ENCODE data around the gene CCDC191.
A peak's percentile ranks its signal among the peaks of the same experiment; 100 is the strongest.

Gene CCDC191, protein sequence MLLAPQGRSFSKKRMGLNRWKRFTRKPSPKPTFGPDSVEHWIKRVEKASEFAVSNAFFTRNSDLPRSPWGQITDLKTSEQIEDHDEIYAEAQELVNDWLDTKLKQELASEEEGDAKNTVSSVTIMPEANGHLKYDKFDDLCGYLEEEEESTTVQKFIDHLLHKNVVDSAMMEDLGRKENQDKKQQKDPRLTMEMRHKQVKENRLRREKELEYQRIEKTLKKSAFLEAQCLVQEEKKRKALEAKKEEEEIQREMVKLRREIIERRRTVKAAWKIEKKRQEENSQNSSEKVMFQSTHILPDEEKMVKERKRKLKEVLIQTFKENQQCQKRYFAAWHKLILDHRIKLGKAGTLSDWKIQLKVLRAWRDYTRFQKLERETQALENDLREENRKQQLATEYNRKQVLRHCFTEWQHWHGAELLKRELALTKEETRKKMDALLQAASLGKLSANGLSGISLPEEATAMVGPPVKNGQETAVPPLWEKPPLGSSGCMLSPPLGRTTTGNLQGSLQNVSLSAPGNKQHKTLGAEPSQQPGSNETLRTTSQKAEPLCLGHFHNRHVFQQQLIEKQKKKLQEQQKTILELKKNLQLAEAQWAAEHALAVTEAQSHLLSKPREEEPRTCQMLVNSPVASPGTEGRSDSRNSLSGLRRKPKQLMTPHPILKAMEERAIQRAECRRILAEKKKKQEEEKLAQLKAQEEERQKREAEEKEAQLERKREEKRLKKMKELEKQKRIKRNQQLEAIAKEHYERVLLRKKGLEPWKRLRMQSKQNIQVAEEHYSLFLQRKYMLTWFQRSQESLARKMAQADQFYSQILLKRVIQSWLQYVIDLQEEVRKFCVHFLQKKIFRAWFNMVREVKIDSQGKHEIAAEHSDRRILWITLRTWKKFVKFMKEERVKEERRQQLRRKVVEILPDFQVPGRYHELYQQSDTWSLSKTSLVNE

DNA sequence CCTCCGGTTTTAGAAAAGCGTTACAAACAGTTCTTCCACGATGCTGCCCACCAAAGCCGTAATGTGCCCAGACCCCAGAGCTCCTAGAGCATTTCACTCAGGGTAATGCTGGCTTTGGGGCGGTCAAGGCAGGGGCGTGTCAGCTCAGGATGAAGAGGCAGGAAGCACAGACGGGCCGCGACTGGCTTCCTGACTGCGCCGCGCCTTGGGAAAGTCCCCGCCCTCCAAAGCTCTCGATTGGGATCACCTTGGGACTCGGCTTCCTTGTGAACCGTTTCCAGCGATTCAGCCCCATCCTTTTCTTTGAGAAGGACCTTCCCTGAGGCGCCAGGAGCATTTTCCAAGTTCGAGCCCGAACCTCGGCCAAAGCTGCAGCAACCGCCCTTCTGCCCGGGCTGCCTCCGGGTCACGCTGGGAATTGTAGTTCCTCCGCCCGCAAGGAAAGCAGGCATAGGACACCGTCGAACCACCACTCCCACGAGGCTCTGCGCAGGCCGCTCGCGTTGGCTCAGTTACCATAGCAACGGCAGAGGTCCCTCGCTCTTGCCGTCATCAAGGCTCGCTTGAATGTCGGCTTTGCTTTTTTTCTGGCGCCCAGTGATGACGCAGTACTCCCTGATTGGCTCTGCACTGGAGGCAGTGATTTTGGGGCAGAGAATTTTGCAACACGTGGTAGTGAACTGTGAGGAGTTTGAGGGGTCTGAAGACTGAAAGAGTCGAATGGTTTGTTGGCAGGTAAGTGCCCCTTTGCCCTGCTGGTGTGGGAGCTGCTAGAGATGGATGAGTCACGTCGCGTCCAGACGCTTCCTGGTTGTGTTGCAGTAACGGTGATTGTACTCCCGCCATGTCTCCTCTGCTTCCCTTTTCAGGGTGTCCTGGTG is at the start of gene CCDC191, which contains the start of gene QTRT2:
CCDC191 (minus strand) TSS at position 397 of the 881 bp plus-strand sequence; CDS start at position 337, 60 bp downstream.
QTRT2 (plus strand) TSS at position 608 of the 881 bp plus-strand sequence. CDS start 8,521 bp downstream, outside the sequence.
- peak; percentile 99 for DNase-seq (ENCODE audit: low read depth in 2 of 2)

DNA sequence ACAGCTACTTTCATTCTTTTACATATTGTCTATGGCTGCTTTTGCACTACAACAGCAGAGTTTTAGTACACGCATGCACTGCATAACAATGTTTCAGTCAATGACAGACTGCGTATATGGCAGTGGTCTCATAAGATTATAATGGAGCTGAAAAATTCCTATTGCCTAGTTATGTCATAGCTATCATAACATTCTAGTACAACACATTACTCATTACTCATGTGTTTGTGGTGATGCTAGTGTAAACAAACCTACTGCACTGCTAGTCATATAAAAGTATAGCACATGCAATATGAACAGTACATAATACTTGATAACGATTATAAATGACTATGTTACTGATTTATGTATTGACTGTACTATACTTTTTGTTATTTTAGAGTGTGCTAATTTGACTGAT is 48.1 kb upstream of the CCDC191 start:
- DNase-seq (ENCODE audit: low read depth in 2 of 2): no peak

DNA sequence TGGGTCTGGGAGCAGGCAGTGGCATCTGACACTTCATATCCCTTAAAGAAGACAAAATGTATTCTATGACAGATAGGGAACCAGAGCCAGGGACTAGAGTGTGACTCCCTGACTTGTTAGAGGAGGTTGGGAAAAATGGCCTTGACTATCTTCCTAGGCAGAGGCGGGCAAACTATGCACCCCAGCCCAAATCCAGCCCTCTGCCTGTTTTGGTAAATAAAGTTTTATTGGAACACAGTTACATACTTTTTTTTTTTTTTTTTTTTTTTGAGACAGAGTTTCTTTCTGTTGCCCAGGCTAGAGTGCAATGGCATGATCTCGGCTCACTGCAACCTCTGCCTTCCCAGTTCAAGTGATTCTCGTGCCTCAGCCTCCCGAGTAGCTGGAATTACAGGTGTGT is 47.5 kb upstream of the CCDC191 start:
- no peak for DNase-seq (ENCODE audit: low read depth in 2 of 2)

DNA sequence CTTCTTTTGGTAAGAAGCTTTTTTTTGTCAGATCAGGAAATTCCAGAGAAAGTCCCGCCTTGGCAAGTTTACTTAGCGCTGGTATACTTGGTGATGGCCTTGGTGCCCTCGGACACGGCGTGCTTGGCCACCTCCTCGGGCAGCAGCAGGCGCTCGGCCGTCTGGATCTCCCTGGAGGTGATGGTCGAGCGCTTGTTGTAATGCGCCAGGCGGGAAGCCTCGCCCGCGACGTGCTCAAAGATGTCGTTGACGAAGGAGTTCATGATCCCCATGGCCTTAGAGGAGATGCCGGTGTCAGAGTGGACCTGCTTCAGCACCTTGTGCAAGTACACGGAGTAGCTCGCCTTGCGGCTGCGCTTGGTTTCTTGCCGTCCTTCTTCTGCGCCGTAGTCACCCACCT is 46.9 kb upstream of the CCDC191 start:
- DNase-seq (ENCODE audit: low read depth in 2 of 2): no peak

DNA sequence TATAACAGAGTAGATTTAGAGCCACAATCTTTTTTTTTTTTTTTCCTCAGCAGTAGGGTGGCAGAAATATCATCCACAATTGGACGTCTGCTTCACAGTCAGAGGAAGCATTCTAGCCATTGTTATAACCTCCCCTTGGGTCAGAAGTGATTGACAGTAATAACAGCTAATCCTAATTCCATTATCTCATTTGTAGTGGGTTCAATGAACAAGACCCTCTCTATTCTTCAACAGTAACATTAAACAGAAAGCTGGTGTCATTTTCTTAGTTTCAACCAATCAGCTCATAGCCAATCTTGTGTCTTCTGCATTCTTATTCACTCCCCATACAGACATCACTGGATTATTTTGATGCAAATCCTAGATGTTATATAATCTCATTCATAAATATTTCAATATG is 44.8 kb upstream of the CCDC191 start:
- DNase-seq (ENCODE audit: low read depth in 2 of 2): no peak

DNA sequence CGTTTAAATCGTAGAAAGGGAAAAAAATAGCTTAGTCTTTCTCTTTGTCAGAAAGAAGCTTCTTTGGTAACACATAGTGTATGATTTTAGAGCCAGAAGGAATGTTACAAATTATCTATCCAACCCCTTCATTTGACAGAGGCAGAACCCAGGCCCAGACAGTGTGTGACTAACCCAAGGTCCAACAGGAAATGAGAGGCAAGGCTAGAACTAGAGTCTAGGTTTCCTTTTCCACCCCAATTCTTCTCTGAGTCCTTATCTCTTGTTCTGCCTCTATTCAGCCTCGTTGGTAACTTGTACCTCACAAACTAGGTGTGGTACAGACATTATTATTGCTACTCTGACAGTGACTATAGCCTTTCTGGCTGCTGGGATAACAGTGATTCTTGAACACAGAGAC is 39.5 kb upstream of the CCDC191 start:
- no peak for DNase-seq (ENCODE audit: low read depth in 2 of 2)

DNA sequence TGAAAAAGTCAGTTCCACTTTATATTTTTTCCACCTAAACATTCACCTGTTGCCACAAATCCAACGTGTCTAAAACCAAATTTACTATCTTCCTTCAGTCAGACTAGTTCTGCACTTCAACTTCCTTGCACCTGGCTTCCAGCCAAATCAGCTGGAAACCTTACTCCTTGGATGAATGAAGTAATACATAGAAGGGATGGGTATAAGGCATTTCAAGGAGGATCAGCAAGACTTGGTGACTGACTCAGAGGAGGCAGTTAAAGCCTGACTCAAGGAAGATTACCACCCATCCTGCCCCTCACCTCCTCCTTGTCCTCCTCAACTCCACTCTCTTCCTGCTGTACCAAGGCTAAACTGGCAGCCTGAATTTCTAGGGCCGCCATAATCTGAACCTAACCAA is 37.3 kb upstream of the CCDC191 start:
- no peak for DNase-seq (ENCODE audit: low read depth in 2 of 2)

DNA sequence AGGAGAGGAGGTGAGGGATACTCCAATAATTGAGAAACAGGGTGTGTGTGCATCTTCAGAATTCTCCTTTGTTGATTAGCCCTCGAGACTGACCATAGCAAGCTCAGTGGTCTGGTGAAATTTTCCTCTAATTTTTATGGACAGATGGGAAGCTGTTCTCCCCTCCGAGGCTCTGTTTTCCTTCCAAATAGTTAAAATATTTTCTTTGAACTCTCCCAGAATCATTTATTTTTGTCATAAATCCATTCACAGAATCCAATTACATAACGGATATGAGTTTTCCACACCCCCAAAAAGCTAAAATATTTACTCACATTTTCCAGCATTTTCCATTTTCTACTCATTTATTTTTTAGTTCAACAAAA is 36.7 kb upstream of the CCDC191 start:
- no peak for DNase-seq (ENCODE audit: low read depth in 2 of 2)

DNA sequence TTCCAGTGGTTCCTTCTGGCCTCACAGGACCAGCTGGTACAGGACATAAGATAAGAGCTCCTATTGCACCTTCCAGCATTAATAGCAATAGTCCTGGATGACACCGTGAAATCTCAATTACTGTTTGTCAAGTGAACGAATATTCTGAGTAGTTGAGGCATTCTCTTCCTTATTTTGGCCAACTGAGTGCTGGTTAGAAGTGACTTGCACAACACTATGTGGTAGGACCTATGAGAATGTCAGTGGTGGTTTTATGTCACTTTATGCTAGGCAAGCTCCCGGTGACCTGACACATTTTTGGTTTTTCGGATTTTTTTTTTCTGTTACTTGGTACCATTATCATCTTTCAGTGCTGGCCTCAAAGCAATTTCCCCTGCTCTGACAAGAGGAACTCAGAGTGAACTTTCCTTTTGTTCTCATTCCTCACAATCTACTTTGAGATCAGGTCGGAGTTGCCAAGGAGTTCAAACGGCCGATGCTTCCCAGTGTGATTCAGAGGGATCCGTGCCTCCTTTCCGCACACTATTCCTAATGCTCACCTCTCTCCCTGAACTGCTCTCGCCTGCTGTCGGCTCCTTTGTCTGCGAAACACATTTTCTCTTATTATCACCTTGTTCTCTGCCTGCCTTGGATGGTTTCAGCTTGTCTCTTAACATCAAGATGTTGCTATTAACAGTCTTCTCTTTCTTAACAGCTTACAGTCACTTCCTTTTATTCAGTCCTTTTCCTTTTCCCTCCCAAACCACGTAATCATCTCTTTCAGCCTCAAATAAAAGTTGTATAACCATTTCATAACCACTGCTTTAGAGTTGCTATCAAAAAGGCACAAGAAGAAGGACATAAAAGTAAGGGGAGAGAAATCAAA is 36.1 kb upstream of the CCDC191 start:
- DNase-seq (ENCODE audit: low read depth in 2 of 2): no peak

DNA sequence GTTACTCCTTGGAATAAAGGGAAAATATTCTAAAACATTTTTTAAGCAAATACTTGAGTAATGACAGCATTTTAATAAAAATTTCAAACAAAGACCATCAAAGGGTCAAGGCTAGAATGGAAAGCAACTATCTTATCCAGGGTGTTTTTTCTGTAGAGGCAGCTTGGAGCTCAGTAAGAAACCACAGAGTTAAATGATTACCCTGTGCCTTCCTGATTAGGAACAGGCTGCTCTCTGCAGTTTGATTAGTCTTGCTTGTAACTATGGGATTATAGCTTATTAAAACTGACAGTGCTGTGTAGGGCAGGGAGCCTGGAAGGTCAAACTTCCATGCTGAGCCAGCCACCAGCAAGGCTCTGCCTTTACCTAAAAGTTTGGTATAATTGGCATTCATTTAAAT is 33.3 kb upstream of the CCDC191 start:
- no peak for DNase-seq (ENCODE audit: low read depth in 2 of 2)

DNA sequence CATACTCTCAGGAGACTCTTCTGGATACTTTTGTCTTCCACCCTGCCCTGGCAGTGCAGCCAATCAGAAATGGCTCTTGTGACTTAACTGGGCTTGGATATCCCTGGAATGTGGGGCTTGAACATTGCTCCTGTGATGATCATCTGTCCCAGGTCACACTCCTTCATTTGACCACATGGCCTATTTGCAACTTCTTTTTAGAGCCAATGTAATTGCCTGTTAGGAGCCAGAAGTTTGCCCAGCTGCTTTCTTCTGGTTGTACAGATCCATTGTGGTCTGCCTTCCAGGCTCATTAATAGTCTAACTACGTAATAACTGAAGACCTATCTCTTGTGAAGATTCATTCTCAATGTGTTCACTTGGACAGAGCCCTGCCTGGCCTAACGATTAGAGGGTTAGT is 30.0 kb upstream of the CCDC191 start:
- no peak for DNase-seq (ENCODE audit: low read depth in 2 of 2)

DNA sequence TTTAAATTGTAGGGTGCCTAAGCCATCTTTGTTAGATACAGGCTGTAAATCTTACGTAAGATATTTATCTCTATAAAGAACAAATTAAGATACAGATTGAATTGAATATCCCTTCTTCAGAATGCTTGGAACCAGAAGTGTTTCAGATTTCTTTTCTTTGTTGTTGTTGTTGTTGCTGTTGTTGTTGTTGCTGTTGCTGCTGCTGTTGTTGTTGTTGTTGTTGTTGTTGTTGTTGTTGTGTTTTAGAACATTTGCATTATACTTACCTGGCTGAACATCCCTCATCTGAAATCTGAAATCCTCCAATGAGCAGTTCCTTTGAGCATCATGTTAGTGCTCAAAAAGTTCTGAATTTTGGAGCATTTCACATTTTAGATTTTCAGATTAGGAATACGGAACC is 26.8 kb upstream of the CCDC191 start:
- no peak for DNase-seq (ENCODE audit: low read depth in 2 of 2)

DNA sequence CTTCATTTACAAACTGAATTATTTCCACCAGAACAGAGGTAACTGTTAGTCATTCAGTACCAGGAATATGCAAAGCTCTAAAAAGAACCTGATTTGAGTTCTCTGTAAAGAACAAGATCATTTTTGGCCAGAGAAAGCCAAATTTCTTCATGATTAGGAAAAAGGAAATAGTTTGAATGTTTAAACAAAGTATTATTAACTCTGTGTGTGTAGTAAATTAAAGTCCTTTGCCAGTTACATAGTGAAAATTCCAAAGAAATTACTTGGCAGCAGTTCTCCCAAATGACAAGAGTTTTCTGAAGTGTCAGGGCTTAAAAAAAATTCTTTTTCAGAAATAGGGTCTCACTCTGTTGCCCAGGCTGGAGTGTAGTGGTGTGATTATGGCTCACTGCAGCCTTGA is 24.7 kb upstream of the CCDC191 start:
- DNase-seq (ENCODE audit: low read depth in 2 of 2): no peak

DNA sequence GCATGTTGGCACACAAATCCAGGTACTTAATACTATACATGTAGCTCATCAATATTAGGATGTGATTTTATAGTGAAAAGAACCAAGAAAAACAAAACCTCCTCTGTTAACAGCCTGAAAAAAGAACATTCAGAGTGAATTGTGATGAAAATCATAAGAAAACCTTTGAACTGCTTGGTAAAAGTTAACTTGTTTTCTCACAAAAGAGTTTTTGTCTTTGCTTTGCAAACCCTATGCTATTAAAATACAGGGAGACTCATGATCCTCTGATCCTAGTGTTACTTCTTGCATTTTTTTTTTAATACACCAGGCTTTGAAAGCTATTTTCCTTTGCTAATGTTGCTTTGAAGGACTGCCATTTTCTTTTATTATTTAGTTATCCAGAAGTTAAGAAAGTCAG is 23.9 kb upstream of the CCDC191 start:
- DNase-seq (ENCODE audit: low read depth in 2 of 2): no peak

DNA sequence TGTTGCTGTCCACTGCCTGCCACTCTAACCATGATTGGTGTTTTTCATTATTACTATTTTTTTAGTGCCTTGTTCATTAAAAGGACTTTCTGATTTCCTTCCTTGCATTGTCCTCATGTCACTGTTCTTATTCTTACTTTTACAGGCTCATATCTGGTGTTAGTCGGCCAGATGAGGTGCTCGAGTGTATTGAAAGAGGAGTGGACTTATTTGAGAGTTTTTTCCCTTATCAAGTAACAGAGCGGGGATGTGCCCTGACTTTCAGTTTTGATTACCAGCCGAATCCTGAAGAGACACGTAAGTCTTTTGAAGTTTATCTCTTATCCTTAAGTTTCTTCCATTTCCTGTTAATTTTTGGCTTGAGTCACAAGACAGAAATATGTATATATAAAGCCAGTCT is 23.4 kb upstream of the CCDC191 start:
- DNase-seq (ENCODE audit: low read depth in 2 of 2): no peak

DNA sequence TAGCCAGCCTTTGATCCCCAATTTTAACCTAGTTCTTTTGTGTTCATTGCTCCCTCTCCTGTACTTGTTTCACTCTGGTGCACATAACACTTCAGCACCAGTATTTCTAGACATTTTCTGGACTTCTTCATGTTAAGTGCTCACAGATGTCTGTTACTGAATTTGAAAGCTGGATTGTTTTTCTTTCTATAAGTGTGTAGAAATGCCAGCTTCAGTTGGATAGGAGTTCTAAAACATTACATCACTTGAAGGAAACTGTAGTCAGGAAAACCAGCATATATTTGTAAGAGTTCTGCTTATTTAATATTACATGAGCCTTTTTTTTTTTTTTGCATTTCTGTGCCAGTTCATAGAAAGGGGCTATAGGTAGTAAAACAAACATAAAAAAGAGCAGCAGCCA is 21.8 kb upstream of the CCDC191 start:
- no peak for DNase-seq (ENCODE audit: low read depth in 2 of 2)

DNA sequence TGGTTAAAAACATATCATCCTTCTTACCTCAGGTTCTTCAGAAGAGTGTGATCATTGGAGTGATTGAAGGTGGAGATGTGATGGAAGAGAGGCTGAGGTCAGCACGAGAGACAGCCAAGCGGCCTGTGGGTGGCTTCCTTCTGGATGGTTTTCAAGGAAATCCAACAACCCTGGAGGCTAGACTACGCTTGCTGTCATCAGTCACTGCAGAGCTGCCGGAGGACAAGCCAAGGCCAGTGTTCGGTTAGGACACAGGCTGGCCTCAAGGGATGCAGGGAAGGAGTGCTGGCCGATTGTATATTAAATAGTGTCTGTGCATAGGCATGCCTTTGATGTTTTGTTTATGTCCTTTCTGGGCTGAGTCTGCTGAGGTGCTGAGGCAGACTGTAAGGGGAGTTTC is 20.4 kb upstream of the CCDC191 start:
- DNase-seq (ENCODE audit: low read depth in 2 of 2): no peak

DNA sequence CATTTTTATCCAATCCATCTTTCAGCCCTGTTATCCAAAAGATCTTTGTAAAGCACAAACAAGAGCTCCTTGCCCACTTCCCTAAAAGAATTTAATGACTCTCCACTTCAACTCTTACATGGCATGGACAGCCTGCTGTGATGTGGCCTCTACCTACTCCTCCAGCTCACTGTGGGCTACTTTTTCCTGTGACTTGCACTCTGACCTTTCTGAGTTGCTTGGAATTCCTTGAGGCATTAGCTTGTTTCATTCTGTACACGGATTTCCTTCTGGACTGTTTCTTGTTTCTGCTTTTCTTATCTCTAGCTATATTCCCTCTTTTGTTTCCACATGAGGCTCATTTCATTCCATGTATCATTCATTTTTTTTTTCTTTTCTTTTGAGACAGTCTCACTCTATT is 15.5 kb upstream of the CCDC191 start:
- no peak for DNase-seq (ENCODE audit: low read depth in 2 of 2)

DNA sequence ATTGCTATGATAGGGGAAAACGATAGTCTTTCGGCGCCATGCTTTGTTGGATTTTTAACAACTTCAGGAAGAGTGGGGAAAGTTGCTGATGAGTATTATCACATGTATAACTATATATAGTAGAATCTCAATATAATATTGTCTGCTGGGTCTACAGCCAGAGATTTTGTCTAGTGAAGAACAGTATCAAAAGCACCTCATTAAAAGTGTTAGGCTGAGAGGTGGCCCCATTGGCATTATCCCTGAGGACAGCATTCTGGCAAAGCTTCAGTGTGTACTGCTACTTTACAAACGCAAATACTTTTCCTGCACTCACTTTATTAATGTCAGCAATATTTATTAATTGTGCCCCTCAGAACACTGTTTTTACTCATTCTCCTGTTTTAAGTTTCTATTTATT is 12.0 kb upstream of the CCDC191 start:
- DNase-seq (ENCODE audit: low read depth in 2 of 2): no peak

DNA sequence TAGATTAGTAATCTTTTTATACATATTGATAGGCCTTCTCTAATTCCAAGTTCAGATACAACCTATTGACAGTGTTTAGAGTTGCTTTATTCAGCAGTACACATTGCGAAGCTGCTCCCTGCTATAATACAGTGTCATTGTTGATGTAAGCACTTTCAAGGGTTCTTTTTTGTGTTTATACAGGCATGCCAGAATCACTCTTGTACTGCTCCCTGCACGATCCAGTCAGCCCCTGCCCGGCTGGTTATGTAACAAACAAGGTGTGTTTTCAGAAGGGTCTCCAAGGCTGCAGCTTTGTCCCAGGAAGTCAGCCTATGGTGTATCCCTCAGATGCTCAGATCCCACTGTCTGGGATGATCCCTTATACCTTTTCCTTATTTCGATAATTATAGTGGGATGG is 11.5 kb upstream of the CCDC191 start:
- DNase-seq (ENCODE audit: low read depth in 2 of 2): no peak

Measured in fibroblast of skin of left biceps (primary cell).